Astrocyte of the hippocampus (primary cell): Measurements from ENCODE around the gene CCDC136.

ENCODE experiments used
- DNase-seq: peaks from one replicate; pipeline ENCODE4 v3.0.0; 2011; ENCODE audit warnings: low read depth, low spot score

Gene CCDC136

GRCh38 chr7:128777156-128778123, 14.3 kb upstream of the CCDC136 start:
- DNase-seq, result no peak

- DNase-seq, result no peak
These were observed 12.8 kb upstream of the CCDC136 start for GRCh38 chr7:128778946-128779345.

GRCh38 chr7:128781126-128781525, 10.6 kb upstream of the CCDC136 start:
- peak; percentile 61 for DNase-seq

- DNase-seq, result no peak
These were observed 9.9 kb upstream of the CCDC136 start for GRCh38 chr7:128781851-128782250.

GRCh38 chr7:128783143-128783861, 8.5 kb upstream of the CCDC136 start:
- DNase-seq, result peak; percentile 82

- DNase-seq, result no peak
These were observed 6.0 kb upstream of the CCDC136 start for GRCh38 chr7:128785738-128786137.

- DNase-seq, result no peak
These were observed 3.0 kb upstream of the CCDC136 start for GRCh38 chr7:128788446-128789412.

GRCh38 chr7:128790315-128791041, 1.3 kb upstream of the CCDC136 start:
- no peak for DNase-seq

- peak; percentile 46 for DNase-seq
These were observed 182 bp downstream of the CCDC136 start for GRCh38 chr7:128791972-128792327.

GRCh38 chr7:128792471-128793180, 858 bp downstream of the CCDC136 start:
- DNase-seq, result no peak

- DNase-seq, result no peak
These were observed 1.4 kb downstream of the CCDC136 start for GRCh38 chr7:128793181-128793547.

GRCh38 chr7:128794020-128794419, 2.3 kb downstream of the CCDC136 start:
- DNase-seq, result no peak

- no peak for DNase-seq
These were observed 2.7 kb downstream of the CCDC136 start for GRCh38 chr7:128794436-128794835.

GRCh38 chr7:128795129-128795528, 3.4 kb downstream of the CCDC136 start:
- DNase-seq, result no peak

- peak; percentile 79 for DNase-seq
These were observed 4.6 kb downstream of the CCDC136 start for GRCh38 chr7:128796327-128796726.

GRCh38 chr7:128799451-128799850, 7.7 kb downstream of the CCDC136 start:
- DNase-seq, result no peak

GRCh38 chr7:128800567-128800966, 8.8 kb downstream of the CCDC136 start:
- no peak for DNase-seq

GRCh38 chr7:128801003-128801402, 9.2 kb downstream of the CCDC136 start:
- DNase-seq, result no peak

GRCh38 chr7:128801667-128802418, 10.1 kb downstream of the CCDC136 start:
- DNase-seq, result no peak

- DNase-seq, result no peak
These were observed 12.7 kb downstream of the CCDC136 start for GRCh38 chr7:128804484-128804883.
